H1 (cell line): ENCODE data around the gene CYBA. TPM values are rescaled to one million over a fixed set of nuclear protein-coding genes. Genes with fewer than 3 reads are reported as not detected.

ENCODE experiments used
- CTCF ChIA-PET: fragments of 300-600 bp; sonication (Branson Sonifier 250); formaldehyde crosslinking; loops from one replicate; lab custom pipeline; 2021; ENCODE audit not compliant: partially characterized antibody; lab: Charles Lee
- POLR2A ChIA-PET: fragments of 300-600 bp; sonication (Branson Sonifier 250); formaldehyde crosslinking; loops from one replicate; lab custom pipeline; 2021; ENCODE audit warnings: inconsistent platforms; ENCODE audit not compliant: partially characterized antibody; lab: Charles Lee
- DNase-seq, 2 experiments: peaks; one replicate each; pipeline versions ENCODE4 v3.0.0 to v3.0.0-alpha.2; 2010 to 2022; ENCODE audit warnings: low spot score in 2 of 2, low read depth in 1 of 2, mixed read lengths in 1 of 2
- FAIRE-seq: peaks from 2 replicates; lab custom pipeline; 2011; peaks lifted over from hg19 to GRCh38; lab: Jason Lieb, UNC
- H2AFZ ChIP-seq: 2 replicates; pipeline ENCODE4 v1.8.1; 2012; ENCODE audit warnings: low read length, inconsistent platforms
- H2AK5ac ChIP-seq: 2 replicates; pipeline ENCODE4 v1.6.1; 2013; ENCODE audit warnings: low read depth, low read length
- H2BK120ac ChIP-seq: replicated peaks from 2 replicates; pipeline ENCODE3; 2013; ENCODE audit warnings: low read depth, low read length, inconsistent platforms
- H2BK12ac ChIP-seq: 2 replicates; pipeline ENCODE4 v1.6.1; 2013; ENCODE audit warnings: low read depth, low read length
- H2BK15ac ChIP-seq: 2 replicates; pipeline ENCODE4 v1.6.1; 2013; ENCODE audit warnings: low read length
- H2BK20ac ChIP-seq: 2 replicates; pipeline ENCODE4 v1.6.1; 2013; ENCODE audit warnings: low read length
- H2BK5ac ChIP-seq: 2 replicates; pipeline ENCODE4 v1.6.1; 2013; ENCODE audit warnings: low read depth, low read length
- H3K14ac ChIP-seq: 2 replicates; pipeline ENCODE4 v1.6.1; 2013; ENCODE audit warnings: inconsistent platforms; ENCODE audit not compliant: insufficient read length
- H3K18ac ChIP-seq: 2 replicates; pipeline ENCODE4 v1.6.1; 2013; ENCODE audit warnings: low read length; ENCODE audit errors: extremely low read depth
- H3K23ac ChIP-seq: 2 replicates; pipeline ENCODE4 v1.6.1; 2013; ENCODE audit warnings: inconsistent platforms; ENCODE audit not compliant: insufficient read length
- H3K23me2 ChIP-seq: 2 replicates; pipeline ENCODE4 v1.6.1; 2013; ENCODE audit warnings: low read depth, low read length
- H3K27ac ChIP-seq: 2 replicates; pipeline ENCODE4 v1.6.1; 2011; ENCODE audit warnings: low read depth, low read length, inconsistent platforms
- H3K27me3 ChIP-seq, 4 experiments: replicated peaks in 1 of 4; 1 replicate in 1 of 4; 2 replicates in 3 of 4; pipeline versions ENCODE4 v1.6.1 to v1.8.1; 2011 to 2013; ENCODE audit warnings: low read length in 3 of 4, mild to moderate bottlenecking in 3 of 4, inconsistent platforms in 2 of 4, mixed read lengths in 2 of 4, moderate library complexity in 1 of 4; ENCODE audit not compliant: control insufficient read depth in 3 of 4, insufficient read depth in 3 of 4; ENCODE audit errors: extremely low read depth in 1 of 4
- H3K36me3 ChIP-seq, 4 experiments: 2 replicates each; pipeline versions ENCODE4 v1.6.1 to v1.8.1; 2011 to 2013; ENCODE audit warnings: mild to moderate bottlenecking in 4 of 4, low read length in 3 of 4, moderate library complexity in 2 of 4, control low read depth in 1 of 4, inconsistent platforms in 1 of 4; ENCODE audit not compliant: insufficient read depth in 4 of 4, control insufficient read depth in 2 of 4
- H3K4ac ChIP-seq: replicated peaks from 2 replicates; pipeline ENCODE3; 2013; ENCODE audit warnings: low read length, low read depth, mixed read lengths, inconsistent platforms; ENCODE audit not compliant: insufficient read length
- H3K4me1 ChIP-seq, 4 experiments: replicated peaks in 1 of 4; 1 replicate in 1 of 4; 2 replicates in 3 of 4; pipeline versions ENCODE4 v1.6.1 to v1.8.1; 2011 to 2013; ENCODE audit warnings: low read length in 3 of 4, inconsistent platforms in 2 of 4, mixed read lengths in 1 of 4; ENCODE audit not compliant: insufficient read depth in 4 of 4, control insufficient read depth in 3 of 4
- H3K4me2 ChIP-seq, 2 experiments: 2 replicates each; pipeline versions ENCODE4 v1.6.1 to v1.8.1; 2011 to 2013; ENCODE audit warnings: low read depth in 2 of 2, low read length in 2 of 2, control low read depth in 1 of 2, inconsistent platforms in 1 of 2, mild to moderate bottlenecking in 1 of 2; ENCODE audit not compliant: insufficient read depth in 1 of 2
- H3K4me3 ChIP-seq, 4 experiments: fragments of 200-600, 300-600 bp in 1 of 4; sonication (generic), shearing (Covaris generic), sonication (Bioruptor Twin) in 1 of 4; 2 replicates each; pipeline versions ENCODE4 v1.5.1 to v1.8.1; 2011 to 2016; ENCODE audit warnings: low read length in 4 of 4, low read depth in 3 of 4, control low read depth in 2 of 4, inconsistent platforms in 2 of 4, mild to moderate bottlenecking in 2 of 4, mixed read lengths in 1 of 4, moderate library complexity in 1 of 4; ENCODE audit not compliant: insufficient read depth in 2 of 4; ENCODE audit errors: extremely low read depth in 1 of 4
- H3K56ac ChIP-seq: replicated peaks from 2 replicates; pipeline ENCODE3; 2013; ENCODE audit warnings: low read depth, mild to moderate bottlenecking, mixed read lengths, low read length, inconsistent platforms; ENCODE audit not compliant: insufficient read length
- H3K79me1 ChIP-seq: 2 replicates; pipeline ENCODE4 v1.6.1; 2013; ENCODE audit warnings: low read depth, low read length, control low read depth
- H3K79me2 ChIP-seq, 2 experiments: 2 replicates each; pipeline versions ENCODE4 v1.6.1 to v1.8.1; 2012 to 2013; ENCODE audit warnings: low read length in 2 of 2, mild to moderate bottlenecking in 2 of 2, inconsistent platforms in 1 of 2; ENCODE audit not compliant: insufficient read depth in 2 of 2, control insufficient read depth in 1 of 2
- H3K9ac ChIP-seq, 4 experiments: replicated peaks in 1 of 4; 1 replicate in 1 of 4; 2 replicates in 3 of 4; pipeline versions ENCODE4 v1.6.1 to v1.8.1; 2011 to 2013; ENCODE audit warnings: low read depth in 3 of 4, low read length in 3 of 4, control low read depth in 2 of 4, mild to moderate bottlenecking in 2 of 4, moderate library complexity in 2 of 4, inconsistent platforms in 1 of 4; ENCODE audit errors: extremely low read depth in 1 of 4
- H3K9me3 ChIP-seq, 2 experiments: 2 replicates each; pipeline versions ENCODE4 v1.6.1 to v1.8.1; 2012 to 2013; ENCODE audit warnings: mild to moderate bottlenecking in 2 of 2, moderate library complexity in 2 of 2, control low read depth in 1 of 2, inconsistent platforms in 1 of 2, low read depth in 1 of 2, low read length in 1 of 2, mixed read lengths in 1 of 2; ENCODE audit not compliant: insufficient read depth in 2 of 2
- H4K20me1 ChIP-seq, 2 experiments: replicated peaks in 1 of 2; 2 replicates each; pipeline versions ENCODE3 to v1.8.1; 2011 to 2013; ENCODE audit warnings: inconsistent platforms in 2 of 2, low read length in 2 of 2, mild to moderate bottlenecking in 1 of 2; ENCODE audit not compliant: insufficient read depth in 2 of 2, control insufficient read depth in 1 of 2
- H4K5ac ChIP-seq: 2 replicates; pipeline ENCODE4 v1.6.1; 2013; ENCODE audit warnings: low read length, low read depth, mixed read lengths, inconsistent platforms; ENCODE audit not compliant: insufficient read length
- H4K8ac ChIP-seq: 2 replicates; pipeline ENCODE4 v1.8.0; 2013; ENCODE audit warnings: mild to moderate bottlenecking, moderate library complexity, low read length, inconsistent platforms; ENCODE audit not compliant: insufficient read depth; ENCODE audit errors: extremely low read depth
- H4K91ac ChIP-seq: replicated peaks from 2 replicates; pipeline ENCODE3; 2013; ENCODE audit warnings: low read length, mixed read lengths, inconsistent platforms; ENCODE audit not compliant: insufficient read length
- CREB1 ChIP-seq: IDR thresholded peaks from 2 replicates; pipeline ENCODE4 v1.6.1; 2012; ENCODE audit warnings: inconsistent platforms
- FOSL1 ChIP-seq: IDR thresholded peaks from 2 replicates; pipeline ENCODE4 v1.6.1; 2011; ENCODE audit warnings: mild to moderate bottlenecking, low read depth, low read length, moderate library complexity; ENCODE audit not compliant: insufficient read depth
- GTF2F1 ChIP-seq: IDR thresholded peaks from 2 replicates; pipeline ENCODE4 v1.6.1; 2012; ENCODE audit warnings: low read depth, low read length, improper control_type of control experiment, borderline replicate concordance
- NANOG ChIP-seq: IDR thresholded peaks from 2 replicates; pipeline ENCODE4 v1.6.1; 2011; ENCODE audit warnings: low read length, low read depth, mild to moderate bottlenecking, inconsistent platforms; ENCODE audit not compliant: insufficient read depth, poor library complexity, severe bottlenecking
- RFX5 ChIP-seq: IDR thresholded peaks from 2 replicates; pipeline ENCODE4 v1.6.1; 2011; ENCODE audit warnings: low read depth, low read length, improper control_type of control experiment, borderline replicate concordance
- SP2 ChIP-seq: IDR thresholded peaks from 2 replicates; pipeline ENCODE4 v1.6.1; 2012; ENCODE audit warnings: mild to moderate bottlenecking, low read length, inconsistent platforms
- TAF7 ChIP-seq: optimal IDR thresholded peaks from 2 replicates; pipeline ENCODE3; 2011; ENCODE audit warnings: low read depth, mild to moderate bottlenecking, inconsistent platforms, low read length, moderate library complexity, borderline replicate concordance
- USF2 ChIP-seq: IDR thresholded peaks from 2 replicates; pipeline ENCODE4 v1.6.1; 2011; ENCODE audit warnings: low read length, improper control_type of control experiment
- WGBS, 2 experiments: shearing (Covaris generic) in 1 of 2; methylation state at CpG; one replicate each; pipeline versions ENCODE4 v1.1.6 to v1.1.7; 2013 to 2015; ENCODE audit warnings: low lambda C conversion rate in 2 of 2, mixed read lengths in 2 of 2, inconsistent platforms in 1 of 2, low coverage in 1 of 2, missing lambda C conversion rate in 1 of 2; ENCODE audit not compliant: insufficient replicate concordance in 2 of 2, insufficient coverage in 1 of 2, insufficient read length in 1 of 2; ENCODE audit errors: extremely low coverage in 1 of 2, missing lambda C conversion rate in 1 of 2; 5-methylcytosine and 5-hydroxymethylcytosine counted together
- polyA plus RNA-seq, 7 experiments: library from polyadenylated mRNA; depleted of rRNA in 3 of 7; stranded (reverse) in 5 of 7; unstranded in 2 of 7; fragments of >200 nt in 5 of 7; fragments of 200-250 nt in 2 of 7; gene quantifications; 1 replicate in 5 of 7; 2 replicates in 1 of 7; 4 replicates in 1 of 7; pipeline versions ENCODE4 v1.2.1 to v1.2.3, GENCODE V29; 2011 to 2013; ENCODE audit warnings: missing spikeins in 2 of 7, mixed read lengths in 2 of 7
- total RNA-seq: library from RNA; stranded (reverse); fragmentation: NEBNext Ultra II Directional; extraction: Animal tissue kit (Norgen Biotek cat#: 25700); gene quantifications from 2 replicates; pipeline ENCODE4 v1.2.1, GENCODE V29; 2021
- TF ChIP-seq, protein P1 (sequence below): IDR thresholded peaks from 2 replicates; pipeline ENCODE4 v1.6.1; 2011; ENCODE audit warnings: low read depth, mild to moderate bottlenecking, low read length; ENCODE audit not compliant: insufficient read depth
- TF ChIP-seq, protein P2 (sequence below): IDR thresholded peaks from 2 replicates; pipeline ENCODE4 v1.6.1; 2012; ENCODE audit warnings: low read length, inconsistent platforms

The CYBA gene
- total and polyA plus RNA-seq, 2 of the 8 experiments (the other 6 are each of a cell fraction or from before 2014, with no cell fraction given), result 136 to 254 TPM

DNA sequence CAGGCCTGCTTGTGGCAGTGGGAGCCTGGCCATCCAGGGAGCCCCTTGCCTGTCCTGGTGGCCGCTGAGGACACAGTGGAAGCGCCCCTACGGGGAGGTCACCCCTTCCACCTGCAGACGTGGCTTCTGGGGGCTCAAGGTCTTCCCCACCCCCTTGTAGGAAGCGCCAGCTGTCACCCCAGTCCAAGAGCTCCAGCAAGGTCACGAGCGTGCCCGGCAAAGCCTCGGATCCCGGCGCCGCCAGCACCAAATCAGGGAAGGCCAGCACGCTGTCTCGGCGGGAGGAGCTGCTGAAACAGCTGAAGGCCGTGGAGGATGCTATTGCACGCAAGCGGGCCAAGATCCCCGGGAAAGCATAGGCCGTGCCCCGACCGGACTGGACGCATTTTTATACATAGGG is 19.9 kb downstream of the CYBA start:
- FAIRE-seq (no peak), DNase-seq (no peak)
- no peak overlapping the region for H3K9ac ChIP-seq
- H2BK120ac ChIP-seq, result no peak overlapping the region
- H3K23ac ChIP-seq, result no peak overlapping the region
- H3K27me3 ChIP-seq, result peaks cover 0 to 1% (median 0%) of the 10 kb centered on the region in 4 experiments; a peak in 2 of 7 replicates
- H4K8ac ChIP-seq, result no peak overlapping the region
- ChIA-PET POLR2A (interaction anchor here (1.5 to 2.0 kb wide), 2 partner anchors 19 to 41 kb away, joined by 3 to 5 read pairs; no protein-coding TSS in a partner anchor), CTCF (interaction anchor here (0.5 to 11.2 kb wide), 4 partner anchors 8 to 57 kb away, joined by 3 to 89 read pairs (median 11); partner anchors contain the start of gene IL17C)
- H3K9me3 ChIP-seq, result no peaks in the 10 kb centered on the region
- no peaks in the 10 kb centered on the region; the same call in 1 of the 2 replicates for H3K79me1 ChIP-seq
- H2BK15ac ChIP-seq, result no peak overlapping the region
- H3K18ac ChIP-seq, result no peak overlapping the region
- H3K4me1 ChIP-seq, result peaks cover 0 to 27% (median 12%) of the 10 kb centered on the region in 4 experiments; a peak in 6 of 7 replicates
- H3K4me3 ChIP-seq, result no peak overlapping the region
- H3K56ac ChIP-seq, result no peak overlapping the region
- no peak overlapping the region for H3K27ac ChIP-seq
- H4K5ac ChIP-seq, result no peak overlapping the region
- H2BK20ac ChIP-seq, result no peak overlapping the region
- WGBS, 2 experiments, result 93% methylated on average over 23 of the region's 23 CpGs; no CpG with 5 or more reads in 1 of the 2 experiments
- H4K20me1 ChIP-seq, result peaks cover 2 to 9% of the 10 kb centered on the region in 2 experiments
- H3K4ac ChIP-seq, result no peak overlapping the region
- H2AFZ ChIP-seq, result no peak overlapping the region
- no peak overlapping the region for H3K4me2 ChIP-seq
- H4K91ac ChIP-seq, result no peak overlapping the region
- H2BK5ac ChIP-seq, result no peak overlapping the region
- H3K36me3 ChIP-seq, result peaks cover 4 to 20% (median 12%) of the 10 kb centered on the region in 4 experiments; a peak in 6 of 8 replicates
- H3K23me2 ChIP-seq, result peaks cover 8% of the 10 kb centered on the region
- H2AK5ac ChIP-seq, result no peak overlapping the region
- H2BK12ac ChIP-seq, result no peak overlapping the region
- H3K79me2 ChIP-seq, result no peaks in the 10 kb centered on the region
- H3K14ac ChIP-seq, result no peak overlapping the region
- TF ChIP-seq RFX5, result no peak
- TF ChIP-seq, protein P1, sequence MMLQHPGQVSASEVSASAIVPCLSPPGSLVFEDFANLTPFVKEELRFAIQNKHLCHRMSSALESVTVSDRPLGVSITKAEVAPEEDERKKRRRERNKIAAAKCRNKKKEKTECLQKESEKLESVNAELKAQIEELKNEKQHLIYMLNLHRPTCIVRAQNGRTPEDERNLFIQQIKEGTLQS, result no peak
- no peak for TF ChIP-seq CREB1
- no peak for TF ChIP-seq USF2
- no peak for TF ChIP-seq FOSL1
- TF ChIP-seq, protein P2, sequence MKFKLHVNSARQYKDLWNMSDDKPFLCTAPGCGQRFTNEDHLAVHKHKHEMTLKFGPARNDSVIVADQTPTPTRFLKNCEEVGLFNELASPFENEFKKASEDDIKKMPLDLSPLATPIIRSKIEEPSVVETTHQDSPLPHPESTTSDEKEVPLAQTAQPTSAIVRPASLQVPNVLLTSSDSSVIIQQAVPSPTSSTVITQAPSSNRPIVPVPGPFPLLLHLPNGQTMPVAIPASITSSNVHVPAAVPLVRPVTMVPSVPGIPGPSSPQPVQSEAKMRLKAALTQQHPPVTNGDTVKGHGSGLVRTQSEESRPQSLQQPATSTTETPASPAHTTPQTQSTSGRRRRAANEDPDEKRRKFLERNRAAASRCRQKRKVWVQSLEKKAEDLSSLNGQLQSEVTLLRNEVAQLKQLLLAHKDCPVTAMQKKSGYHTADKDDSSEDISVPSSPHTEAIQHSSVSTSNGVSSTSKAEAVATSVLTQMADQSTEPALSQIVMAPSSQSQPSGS, result no peak
- no peak for TF ChIP-seq TAF7
- no peak for TF ChIP-seq SP2
- TF ChIP-seq NANOG, result no peak
- no peak for TF ChIP-seq GTF2F1
